ENCODE data around the gene MAB21L4.

DNA sequence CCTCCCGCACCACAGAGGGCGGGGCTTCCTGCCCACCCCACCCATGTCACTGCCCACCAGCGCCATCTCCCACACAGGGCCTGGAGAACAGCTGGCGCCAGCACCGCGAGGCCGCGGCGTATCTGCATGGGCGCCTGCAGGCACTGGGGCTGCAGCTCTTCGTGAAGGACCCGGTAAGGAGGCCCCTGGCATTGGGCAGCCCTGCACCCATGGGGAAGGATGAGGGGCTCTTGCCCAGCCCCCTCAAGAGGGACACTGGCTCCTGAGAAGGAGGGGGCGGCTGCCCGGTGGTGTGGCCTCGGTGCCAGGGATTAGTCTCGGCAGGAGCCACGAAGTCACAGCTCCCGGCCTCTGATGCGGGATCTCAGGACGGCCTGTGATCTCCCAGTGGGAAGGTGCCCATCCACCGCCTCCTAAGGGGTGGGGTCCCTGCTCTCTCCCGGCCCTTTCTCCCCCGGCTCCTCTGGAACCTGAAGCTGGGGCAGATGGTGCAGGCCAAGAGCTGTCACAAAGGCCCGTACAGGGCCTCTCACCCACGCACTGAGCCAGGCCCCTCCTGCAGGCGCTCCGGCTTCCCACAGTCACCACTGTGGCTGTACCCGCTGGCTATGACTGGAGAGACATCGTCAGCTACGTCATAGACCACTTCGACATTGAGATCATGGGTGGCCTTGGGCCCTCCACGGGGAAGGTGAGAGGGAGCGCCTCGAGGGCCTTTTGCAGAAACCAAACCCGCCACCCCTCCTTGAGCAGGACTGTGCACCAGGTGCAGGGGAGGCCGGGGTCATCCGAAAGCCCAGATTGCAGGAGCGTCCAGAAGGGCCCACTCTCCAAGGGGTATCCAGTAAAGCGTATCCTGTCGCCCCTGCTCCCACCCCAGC lies 18.3 kb downstream of the MAB21L4 start:
- TF ChIP-seq SP1 (IDR thresholded peaks at IDR 0.05; ENCODE audit: low read depth, low read length): no peak
- TF ChIP-seq, protein P1, sequence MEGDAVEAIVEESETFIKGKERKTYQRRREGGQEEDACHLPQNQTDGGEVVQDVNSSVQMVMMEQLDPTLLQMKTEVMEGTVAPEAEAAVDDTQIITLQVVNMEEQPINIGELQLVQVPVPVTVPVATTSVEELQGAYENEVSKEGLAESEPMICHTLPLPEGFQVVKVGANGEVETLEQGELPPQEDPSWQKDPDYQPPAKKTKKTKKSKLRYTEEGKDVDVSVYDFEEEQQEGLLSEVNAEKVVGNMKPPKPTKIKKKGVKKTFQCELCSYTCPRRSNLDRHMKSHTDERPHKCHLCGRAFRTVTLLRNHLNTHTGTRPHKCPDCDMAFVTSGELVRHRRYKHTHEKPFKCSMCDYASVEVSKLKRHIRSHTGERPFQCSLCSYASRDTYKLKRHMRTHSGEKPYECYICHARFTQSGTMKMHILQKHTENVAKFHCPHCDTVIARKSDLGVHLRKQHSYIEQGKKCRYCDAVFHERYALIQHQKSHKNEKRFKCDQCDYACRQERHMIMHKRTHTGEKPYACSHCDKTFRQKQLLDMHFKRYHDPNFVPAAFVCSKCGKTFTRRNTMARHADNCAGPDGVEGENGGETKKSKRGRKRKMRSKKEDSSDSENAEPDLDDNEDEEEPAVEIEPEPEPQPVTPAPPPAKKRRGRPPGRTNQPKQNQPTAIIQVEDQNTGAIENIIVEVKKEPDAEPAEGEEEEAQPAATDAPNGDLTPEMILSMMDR (IDR thresholded peaks at IDR 0.05; ENCODE audit: control extremely low read depth in 1 of 3, insufficient read depth in 1 of 3, low read depth in 1 of 3, low read length in 3 of 3): no peak
- TF ChIP-seq, protein P2, sequence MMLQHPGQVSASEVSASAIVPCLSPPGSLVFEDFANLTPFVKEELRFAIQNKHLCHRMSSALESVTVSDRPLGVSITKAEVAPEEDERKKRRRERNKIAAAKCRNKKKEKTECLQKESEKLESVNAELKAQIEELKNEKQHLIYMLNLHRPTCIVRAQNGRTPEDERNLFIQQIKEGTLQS (IDR thresholded peaks at IDR 0.05; ENCODE audit: insufficient read depth, low read depth, low read length): no peak
- no peak for TF ChIP-seq JUND (IDR thresholded peaks at IDR 0.05; ENCODE audit: low read length)
- TF ChIP-seq EZH2 (IDR thresholded peaks at IDR 0.05; ENCODE audit: low read depth, low read length, severe bottlenecking): no peak
- TF ChIP-seq GABPA (IDR thresholded peaks at IDR 0.05; ENCODE audit: borderline replicate concordance, insufficient read depth, low read length): no peak
- no peak for TF ChIP-seq SIN3A (conservative IDR thresholded peaks at IDR 0.05 in 1 of 2, IDR thresholded peaks at IDR 0.05 in 1 of 2; ENCODE audit: low read depth in 1 of 2, low read length in 2 of 2)
- no peak for TF ChIP-seq RNF2 (IDR thresholded peaks at IDR 0.05; ENCODE audit: borderline replicate concordance, low read depth, low read length, missing control alignments, poor library complexity, severe bottlenecking)
- no peak for TF ChIP-seq YY1 (IDR thresholded peaks at IDR 0.05; ENCODE audit: low read depth, low read length)
- no peak for TF ChIP-seq JUN (IDR thresholded peaks at IDR 0.05; ENCODE audit: low read depth, low read length)
- TF ChIP-seq BRCA1 (IDR thresholded peaks at IDR 0.05; ENCODE audit: low read depth, low read length): no peak
- no peak for TF ChIP-seq CHD2 (IDR thresholded peaks at IDR 0.05; ENCODE audit: low read length)
- TF ChIP-seq TAF1 (IDR thresholded peaks at IDR 0.05; ENCODE audit: low read depth, low read length): no peak
- no peak for TF ChIP-seq CEBPB (IDR thresholded peaks at IDR 0.05; ENCODE audit: low read depth, low read length)

Measured in H1 (cell line).